H1 (cell line): ENCODE measurements around the gene TAS2R41. TPM values are rescaled to one million over a fixed set of nuclear protein-coding genes. Genes with fewer than 3 reads are reported as not detected.

Experiments
- CTCF ChIA-PET: fragments of 300-600 bp; sonication (Branson Sonifier 250); formaldehyde crosslinking; loops from one replicate; lab custom pipeline; 2021; ENCODE audit not compliant: partially characterized antibody; lab: Charles Lee
- POLR2A ChIA-PET: fragments of 300-600 bp; sonication (Branson Sonifier 250); formaldehyde crosslinking; loops from one replicate; lab custom pipeline; 2021; ENCODE audit warnings: inconsistent platforms; ENCODE audit not compliant: partially characterized antibody; lab: Charles Lee
- DNase-seq, 2 experiments: peaks; one replicate each; pipeline versions ENCODE4 v3.0.0 to v3.0.0-alpha.2; 2010 to 2022; ENCODE audit warnings: low spot score in 2 of 2, low read depth in 1 of 2, mixed read lengths in 1 of 2
- FAIRE-seq: peaks from 2 replicates; lab custom pipeline; 2011; peaks lifted over from hg19 to GRCh38; lab: Jason Lieb, UNC
- H2AFZ ChIP-seq: 2 replicates; pipeline ENCODE4 v1.8.1; 2012; ENCODE audit warnings: low read length, inconsistent platforms
- H2AK5ac ChIP-seq: 2 replicates; pipeline ENCODE4 v1.6.1; 2013; ENCODE audit warnings: low read depth, low read length
- H2BK120ac ChIP-seq: replicated peaks from 2 replicates; pipeline ENCODE3; 2013; ENCODE audit warnings: low read depth, low read length, inconsistent platforms
- H2BK12ac ChIP-seq: 2 replicates; pipeline ENCODE4 v1.6.1; 2013; ENCODE audit warnings: low read depth, low read length
- H2BK15ac ChIP-seq: 2 replicates; pipeline ENCODE4 v1.6.1; 2013; ENCODE audit warnings: low read length
- H2BK20ac ChIP-seq: 2 replicates; pipeline ENCODE4 v1.6.1; 2013; ENCODE audit warnings: low read length
- H2BK5ac ChIP-seq: 2 replicates; pipeline ENCODE4 v1.6.1; 2013; ENCODE audit warnings: low read depth, low read length
- H3K14ac ChIP-seq: 2 replicates; pipeline ENCODE4 v1.6.1; 2013; ENCODE audit warnings: inconsistent platforms; ENCODE audit not compliant: insufficient read length
- H3K18ac ChIP-seq: 2 replicates; pipeline ENCODE4 v1.6.1; 2013; ENCODE audit warnings: low read length; ENCODE audit errors: extremely low read depth
- H3K23ac ChIP-seq: 2 replicates; pipeline ENCODE4 v1.6.1; 2013; ENCODE audit warnings: inconsistent platforms; ENCODE audit not compliant: insufficient read length
- H3K23me2 ChIP-seq: 2 replicates; pipeline ENCODE4 v1.6.1; 2013; ENCODE audit warnings: low read depth, low read length
- H3K27ac ChIP-seq: 2 replicates; pipeline ENCODE4 v1.6.1; 2011; ENCODE audit warnings: low read depth, low read length, inconsistent platforms
- H3K27me3 ChIP-seq, 4 experiments: replicated peaks in 1 of 4; 1 replicate in 1 of 4; 2 replicates in 3 of 4; pipeline versions ENCODE4 v1.6.1 to v1.8.1; 2011 to 2013; ENCODE audit warnings: low read length in 3 of 4, mild to moderate bottlenecking in 3 of 4, inconsistent platforms in 2 of 4, mixed read lengths in 2 of 4, moderate library complexity in 1 of 4; ENCODE audit not compliant: control insufficient read depth in 3 of 4, insufficient read depth in 3 of 4; ENCODE audit errors: extremely low read depth in 1 of 4
- H3K36me3 ChIP-seq, 4 experiments: 2 replicates each; pipeline versions ENCODE4 v1.6.1 to v1.8.1; 2011 to 2013; ENCODE audit warnings: mild to moderate bottlenecking in 4 of 4, low read length in 3 of 4, moderate library complexity in 2 of 4, control low read depth in 1 of 4, inconsistent platforms in 1 of 4; ENCODE audit not compliant: insufficient read depth in 4 of 4, control insufficient read depth in 2 of 4
- H3K4ac ChIP-seq: replicated peaks from 2 replicates; pipeline ENCODE3; 2013; ENCODE audit warnings: low read length, low read depth, mixed read lengths, inconsistent platforms; ENCODE audit not compliant: insufficient read length
- H3K4me1 ChIP-seq, 4 experiments: replicated peaks in 1 of 4; 1 replicate in 1 of 4; 2 replicates in 3 of 4; pipeline versions ENCODE4 v1.6.1 to v1.8.1; 2011 to 2013; ENCODE audit warnings: low read length in 3 of 4, inconsistent platforms in 2 of 4, mixed read lengths in 1 of 4; ENCODE audit not compliant: insufficient read depth in 4 of 4, control insufficient read depth in 3 of 4
- H3K4me2 ChIP-seq, 2 experiments: 2 replicates each; pipeline versions ENCODE4 v1.6.1 to v1.8.1; 2011 to 2013; ENCODE audit warnings: low read depth in 2 of 2, low read length in 2 of 2, control low read depth in 1 of 2, inconsistent platforms in 1 of 2, mild to moderate bottlenecking in 1 of 2; ENCODE audit not compliant: insufficient read depth in 1 of 2
- H3K4me3 ChIP-seq, 4 experiments: fragments of 200-600, 300-600 bp in 1 of 4; sonication (generic), shearing (Covaris generic), sonication (Bioruptor Twin) in 1 of 4; 2 replicates each; pipeline versions ENCODE4 v1.5.1 to v1.8.1; 2011 to 2016; ENCODE audit warnings: low read length in 4 of 4, low read depth in 3 of 4, control low read depth in 2 of 4, inconsistent platforms in 2 of 4, mild to moderate bottlenecking in 2 of 4, mixed read lengths in 1 of 4, moderate library complexity in 1 of 4; ENCODE audit not compliant: insufficient read depth in 2 of 4; ENCODE audit errors: extremely low read depth in 1 of 4
- H3K56ac ChIP-seq: replicated peaks from 2 replicates; pipeline ENCODE3; 2013; ENCODE audit warnings: low read depth, mild to moderate bottlenecking, mixed read lengths, low read length, inconsistent platforms; ENCODE audit not compliant: insufficient read length
- H3K79me1 ChIP-seq: 2 replicates; pipeline ENCODE4 v1.6.1; 2013; ENCODE audit warnings: low read depth, low read length, control low read depth
- H3K79me2 ChIP-seq, 2 experiments: 2 replicates each; pipeline versions ENCODE4 v1.6.1 to v1.8.1; 2012 to 2013; ENCODE audit warnings: low read length in 2 of 2, mild to moderate bottlenecking in 2 of 2, inconsistent platforms in 1 of 2; ENCODE audit not compliant: insufficient read depth in 2 of 2, control insufficient read depth in 1 of 2
- H3K9ac ChIP-seq, 4 experiments: replicated peaks in 1 of 4; 1 replicate in 1 of 4; 2 replicates in 3 of 4; pipeline versions ENCODE4 v1.6.1 to v1.8.1; 2011 to 2013; ENCODE audit warnings: low read depth in 3 of 4, low read length in 3 of 4, control low read depth in 2 of 4, mild to moderate bottlenecking in 2 of 4, moderate library complexity in 2 of 4, inconsistent platforms in 1 of 4; ENCODE audit errors: extremely low read depth in 1 of 4
- H3K9me3 ChIP-seq, 2 experiments: 2 replicates each; pipeline versions ENCODE4 v1.6.1 to v1.8.1; 2012 to 2013; ENCODE audit warnings: mild to moderate bottlenecking in 2 of 2, moderate library complexity in 2 of 2, control low read depth in 1 of 2, inconsistent platforms in 1 of 2, low read depth in 1 of 2, low read length in 1 of 2, mixed read lengths in 1 of 2; ENCODE audit not compliant: insufficient read depth in 2 of 2
- H4K20me1 ChIP-seq, 2 experiments: replicated peaks in 1 of 2; 2 replicates each; pipeline versions ENCODE3 to v1.8.1; 2011 to 2013; ENCODE audit warnings: inconsistent platforms in 2 of 2, low read length in 2 of 2, mild to moderate bottlenecking in 1 of 2; ENCODE audit not compliant: insufficient read depth in 2 of 2, control insufficient read depth in 1 of 2
- H4K5ac ChIP-seq: 2 replicates; pipeline ENCODE4 v1.6.1; 2013; ENCODE audit warnings: low read length, low read depth, mixed read lengths, inconsistent platforms; ENCODE audit not compliant: insufficient read length
- H4K8ac ChIP-seq: 2 replicates; pipeline ENCODE4 v1.8.0; 2013; ENCODE audit warnings: mild to moderate bottlenecking, moderate library complexity, low read length, inconsistent platforms; ENCODE audit not compliant: insufficient read depth; ENCODE audit errors: extremely low read depth
- H4K91ac ChIP-seq: replicated peaks from 2 replicates; pipeline ENCODE3; 2013; ENCODE audit warnings: low read length, mixed read lengths, inconsistent platforms; ENCODE audit not compliant: insufficient read length
- BCL11A ChIP-seq, 2 experiments: IDR thresholded peaks; one replicate each; pipeline ENCODE4 v1.6.1; 2011; ENCODE audit warnings: low read depth in 2 of 2, low read length in 2 of 2, mild to moderate bottlenecking in 2 of 2
- CHD1 ChIP-seq: IDR thresholded peaks from 2 replicates; pipeline ENCODE4 v1.6.1; 2012; ENCODE audit warnings: low read depth, low read length, improper control_type of control experiment
- CHD2 ChIP-seq: IDR thresholded peaks from 2 replicates; pipeline ENCODE4 v1.6.1; 2012; ENCODE audit warnings: low read length, improper control_type of control experiment
- GABPA ChIP-seq: IDR thresholded peaks from 2 replicates; pipeline ENCODE4 v1.6.1; 2011; ENCODE audit warnings: mild to moderate bottlenecking, low read length, moderate library complexity, borderline replicate concordance; ENCODE audit not compliant: insufficient read depth
- NANOG ChIP-seq: IDR thresholded peaks from 2 replicates; pipeline ENCODE4 v1.6.1; 2011; ENCODE audit warnings: low read length, low read depth, mild to moderate bottlenecking, inconsistent platforms; ENCODE audit not compliant: insufficient read depth, poor library complexity, severe bottlenecking
- PHF8 ChIP-seq: fragments of 200-600 bp; sonication (generic); conservative IDR thresholded peaks from 2 replicates; pipeline ENCODE4 v1.7.1; 2012; ENCODE audit warnings: low read depth, mild to moderate bottlenecking, inconsistent platforms, low read length, moderate library complexity
- POLR2A ChIP-seq, 2 experiments: IDR thresholded peaks; 1 replicate in 1 of 2; 2 replicates in 1 of 2; pipeline ENCODE4 v1.6.1; 2011; ENCODE audit warnings: low read depth in 2 of 2, low read length in 2 of 2, mild to moderate bottlenecking in 2 of 2; ENCODE audit errors: control extremely low read depth in 1 of 2
- RBBP5 ChIP-seq: IDR thresholded peaks from 2 replicates; pipeline ENCODE4 v1.7.1; 2012; ENCODE audit warnings: low read depth, mild to moderate bottlenecking, inconsistent platforms, low read length, moderate library complexity, borderline replicate concordance
- RXRA ChIP-seq: IDR thresholded peaks from 2 replicates; pipeline ENCODE4 v1.6.1; 2011; ENCODE audit warnings: low read depth, mild to moderate bottlenecking, low read length, moderate library complexity; ENCODE audit not compliant: insufficient read depth
- SP1 ChIP-seq: IDR thresholded peaks from 2 replicates; pipeline ENCODE4 v1.6.1; 2011; ENCODE audit warnings: low read depth, low read length
- TBP ChIP-seq: IDR thresholded peaks from 2 replicates; pipeline ENCODE4 v1.6.1; 2011; ENCODE audit warnings: low read depth, low read length, improper control_type of control experiment
- TCF12 ChIP-seq: IDR thresholded peaks from 2 replicates; pipeline ENCODE4 v1.6.1; 2011; ENCODE audit warnings: low read depth, mild to moderate bottlenecking, low read length
- TEAD4 ChIP-seq: IDR thresholded peaks from 2 replicates; pipeline ENCODE4 v1.6.1; 2012; ENCODE audit warnings: low read depth, low read length, inconsistent platforms, mixed read lengths
- WGBS, 2 experiments: shearing (Covaris generic) in 1 of 2; methylation state at CpG; one replicate each; pipeline versions ENCODE4 v1.1.6 to v1.1.7; 2013 to 2015; ENCODE audit warnings: low lambda C conversion rate in 2 of 2, mixed read lengths in 2 of 2, inconsistent platforms in 1 of 2, low coverage in 1 of 2, missing lambda C conversion rate in 1 of 2; ENCODE audit not compliant: insufficient replicate concordance in 2 of 2, insufficient coverage in 1 of 2, insufficient read length in 1 of 2; ENCODE audit errors: extremely low coverage in 1 of 2, missing lambda C conversion rate in 1 of 2; 5-methylcytosine and 5-hydroxymethylcytosine counted together
- polyA plus RNA-seq, 7 experiments: library from polyadenylated mRNA; depleted of rRNA in 3 of 7; stranded (reverse) in 5 of 7; unstranded in 2 of 7; fragments of >200 nt in 5 of 7; fragments of 200-250 nt in 2 of 7; gene quantifications; 1 replicate in 5 of 7; 2 replicates in 1 of 7; 4 replicates in 1 of 7; pipeline versions ENCODE4 v1.2.1 to v1.2.3, GENCODE V29; 2011 to 2013; ENCODE audit warnings: missing spikeins in 2 of 7, mixed read lengths in 2 of 7
- total RNA-seq: library from RNA; stranded (reverse); fragmentation: NEBNext Ultra II Directional; extraction: Animal tissue kit (Norgen Biotek cat#: 25700); gene quantifications from 2 replicates; pipeline ENCODE4 v1.2.1, GENCODE V29; 2021

Gene TAS2R41
- total and polyA plus RNA-seq, 2 of the 8 experiments (the other 6 are each of a cell fraction or from before 2014, with no cell fraction given) = 0.12 TPM; not detected in 1

GRCh38 chr7:143492799-143493739 is 15.4 kb downstream of the TAS2R41 start:
- H3K56ac ChIP-seq = no peak overlapping the region
- H3K14ac ChIP-seq = no peak overlapping the region
- H3K79me1 ChIP-seq = no peaks in the 10 kb centered on the region
- no peaks in the 10 kb centered on the region for H3K4me1 ChIP-seq
- H2BK5ac ChIP-seq = no peak overlapping the region
- H3K9me3 ChIP-seq = no peaks in the 10 kb centered on the region
- CTCF ChIA-PET = interaction anchor here (1.0 to 1.4 kb wide), 3 partner anchors 7 to 76 kb away, joined by 3 to 4 read pairs (median 3); no protein-coding TSS in a partner anchor
- H2BK15ac ChIP-seq = no peak overlapping the region
- H4K91ac ChIP-seq = no peak overlapping the region
- no peak overlapping the region for H2BK20ac ChIP-seq
- POLR2A ChIA-PET = interaction anchor here (0.6 kb wide), 1 partner anchor 8 kb away, joined by 3 read pairs; no protein-coding TSS in a partner anchor
- no peak overlapping the region for H3K4me3 ChIP-seq
- no peak overlapping the region for H2BK12ac ChIP-seq
- H3K9ac ChIP-seq = no peak overlapping the region
- WGBS, 2 experiments = 89% methylated on average over 6 of the region's 6 CpGs; no CpG with 5 or more reads in 1 of the 2 experiments
- H4K20me1 ChIP-seq = no peaks in the 10 kb centered on the region
- peaks cover 0 to 3% (median 0%) of the 10 kb centered on the region in 4 experiments; a peak in 1 of 7 replicates for H3K27me3 ChIP-seq
- DNase-seq = no peak
- no peak overlapping the region for H3K4ac ChIP-seq
- no peak for FAIRE-seq
- no peak overlapping the region for H3K23ac ChIP-seq
- no peaks in the 10 kb centered on the region for H3K36me3 ChIP-seq
- H4K5ac ChIP-seq = no peak overlapping the region
- no peak overlapping the region for H3K27ac ChIP-seq
- no peaks in the 10 kb centered on the region for H3K79me2 ChIP-seq
- H3K23me2 ChIP-seq = no peaks in the 10 kb centered on the region
- TF ChIP-seq TCF12 = no peak
- TF ChIP-seq GABPA = no peak
- TF ChIP-seq PHF8 = no peak
- no peak for TF ChIP-seq TEAD4
- TF ChIP-seq RXRA = no peak
- no peak for TF ChIP-seq TBP
- TF ChIP-seq CHD1 = no peak
- TF ChIP-seq CHD2 = no peak
- TF ChIP-seq BCL11A (IDR thresholded peaks at IDR 0.05; ENCODE audit: low read depth in 2 of 2, low read length in 2 of 2) = no peak
- no peak for TF ChIP-seq SP1
- TF ChIP-seq POLR2A (IDR thresholded peaks at IDR 0.05; ENCODE audit: control extremely low read depth in 1 of 2, low read depth in 2 of 2, low read length in 2 of 2) = no peak
- no peak for TF ChIP-seq NANOG
- no peak for TF ChIP-seq RBBP5
- no peak overlapping the region for H2AFZ ChIP-seq
- no peak overlapping the region for H3K18ac ChIP-seq
- no peak overlapping the region for H4K8ac ChIP-seq
- no peak overlapping the region for H3K4me2 ChIP-seq
- H2BK120ac ChIP-seq = no peak overlapping the region
- no peak overlapping the region for H2AK5ac ChIP-seq
